BJ (cell line): ENCODE data around the gene C16orf96. TPM values are rescaled to one million over a fixed set of nuclear protein-coding genes. Genes with fewer than 3 reads are reported as not detected.

ENCODE experiments used
- CTCF ChIA-PET: fragments of 350-600 bp; formaldehyde crosslinking; extraction: SDS; loops from one replicate; lab custom pipeline; 2021; ENCODE audit warnings: antibody characterized with exemption, inconsistent platforms; lab: Yijun Ruan, JAX
- POLR2A ChIA-PET: fragments of 300-600 bp; sonication (Branson Sonifier 250); formaldehyde crosslinking; extraction: SDS; loops from one replicate; lab custom pipeline; 2021; ENCODE audit warnings: antibody characterized with exemption; lab: Charles Lee
- DNase-seq: peaks from one replicate; pipeline ENCODE4 v3.0.0-alpha.2; 2011; ENCODE audit warnings: low read depth
- H3K27me3 ChIP-seq: 2 replicates; pipeline ENCODE4 v1.6.0; 2011; ENCODE audit warnings: low read length; ENCODE audit not compliant: control insufficient read depth, insufficient read depth
- H3K36me3 ChIP-seq: 2 replicates; pipeline ENCODE4 v1.5.1; 2011; ENCODE audit warnings: low read length; ENCODE audit not compliant: control insufficient read depth, insufficient read depth
- H3K4me3 ChIP-seq: 2 replicates; pipeline ENCODE4 v1.5.1; 2011; ENCODE audit warnings: low read depth, mild to moderate bottlenecking, control low read depth, low read length
- CTCF ChIP-seq: IDR thresholded peaks from 2 replicates; pipeline ENCODE4 v1.5.1; 2011; ENCODE audit warnings: low read depth, mild to moderate bottlenecking, control low read depth, inconsistent platforms, low read length, moderate library complexity; ENCODE audit not compliant: insufficient read depth
- polyA plus RNA-seq: library from polyadenylated mRNA; depleted of rRNA; stranded (reverse); fragments of >200 nt; gene quantifications from 2 replicates; pipeline ENCODE4 v1.2.3, GENCODE V29; 2011

The C16orf96 gene
- polyA plus RNA-seq, 1 experiment, result not detected

DNA sequence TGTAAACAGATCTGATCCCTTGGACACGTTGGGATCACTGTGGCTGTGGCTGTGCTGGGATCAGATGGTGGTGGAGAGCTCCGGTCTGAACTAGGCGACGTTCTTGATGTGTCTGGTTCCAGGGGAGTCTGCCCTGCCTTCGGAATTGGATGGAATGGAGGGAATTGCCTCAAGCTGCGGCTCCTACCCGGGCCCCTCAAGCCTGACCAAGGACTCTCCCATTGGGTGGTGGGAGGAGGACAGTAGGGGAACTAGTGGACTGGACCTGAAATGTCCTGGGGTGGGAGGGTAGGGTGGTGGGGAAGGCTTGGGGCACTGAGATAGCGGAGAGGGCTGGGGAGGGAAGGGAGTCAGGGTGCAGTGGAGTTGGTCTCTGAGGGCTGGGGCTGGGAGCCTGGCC, 61.7 kb downstream of the C16orf96 start:
- Histone ChIP-seq H3K36me3 (no peaks in the 10 kb centered on the region), H3K27me3 (no peaks in the 10 kb centered on the region), H3K4me3 (no peak overlapping the region)
- ChIA-PET CTCF (interaction anchor here (0.9 to 1.5 kb wide), 2 partner anchors 21 to 111 kb away, joined by 3 read pairs; no protein-coding TSS in a partner anchor), POLR2A (no interaction called here)
- no peak for DNase-seq
- TF ChIP-seq CTCF, result no peak

DNA sequence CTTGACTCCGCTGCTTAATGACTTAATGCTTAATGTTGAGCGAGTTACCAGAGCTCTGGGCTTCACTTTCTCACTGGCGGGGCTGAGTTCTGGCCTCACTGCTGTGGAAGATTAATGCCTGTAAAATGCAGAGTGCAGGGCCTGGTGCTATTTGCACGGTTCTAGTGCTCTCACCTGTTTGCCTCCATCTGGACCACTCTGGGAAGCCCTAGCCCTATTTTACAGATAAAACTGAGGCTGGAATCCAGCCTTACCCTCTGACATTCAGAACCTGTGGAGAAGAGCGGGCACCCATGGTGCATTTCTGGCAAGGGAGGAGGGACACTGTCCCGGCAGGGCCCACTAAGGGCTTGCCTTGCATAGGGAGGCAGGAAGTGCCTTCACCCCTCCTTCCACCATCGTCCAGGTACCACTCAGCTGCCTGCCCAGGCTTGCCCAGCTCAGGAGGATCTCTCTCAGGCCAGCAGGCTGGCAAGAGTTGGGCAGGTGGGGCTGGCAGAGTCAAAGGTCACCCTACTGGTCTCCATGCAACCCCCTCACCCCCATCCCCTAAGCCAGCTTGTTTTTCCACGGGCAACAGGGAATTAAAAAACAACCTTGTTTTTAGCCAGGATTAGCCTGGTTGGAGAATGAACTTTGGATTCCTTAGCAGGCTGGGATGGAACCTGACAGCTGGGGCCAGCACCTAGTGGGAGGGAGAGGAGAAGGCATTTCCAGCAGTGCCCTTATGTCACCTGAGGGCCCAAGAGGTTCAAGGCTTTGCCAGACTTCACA, 62.7 kb downstream of the C16orf96 start:
- Histone ChIP-seq H3K36me3 (no peaks in the 10 kb centered on the region), H3K4me3 (no peak overlapping the region), H3K27me3 (no peaks in the 10 kb centered on the region)
- no peak for DNase-seq
- ChIA-PET POLR2A (no interaction called here), CTCF (interaction anchor here (0.9 to 1.5 kb wide), 2 partner anchors 20 to 112 kb away, joined by 3 read pairs; no protein-coding TSS in a partner anchor)
- no peak for TF ChIP-seq CTCF

DNA sequence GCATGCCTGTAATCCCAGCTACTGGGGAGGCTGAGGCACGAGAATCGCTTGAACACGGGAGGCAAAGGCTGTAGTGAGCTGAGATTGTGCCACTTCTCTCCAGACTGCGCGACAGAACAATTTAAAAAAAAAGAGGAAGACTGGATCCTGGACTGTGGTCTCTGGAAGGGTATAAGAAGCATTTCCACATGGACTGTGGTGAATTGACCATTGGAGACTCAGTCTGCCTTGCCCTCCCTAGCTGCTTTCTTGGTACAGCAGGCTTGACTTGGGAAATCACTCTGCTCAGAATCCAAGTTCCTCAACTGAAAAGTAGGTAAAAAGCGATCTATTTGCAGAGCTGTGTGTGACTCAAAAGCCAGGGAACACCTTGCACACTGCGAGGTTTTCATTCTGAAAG, 67.5 kb downstream of the C16orf96 start:
- no peak for TF ChIP-seq CTCF
- H3K4me3 ChIP-seq, result no peak overlapping the region
- CTCF ChIA-PET, result interaction anchor here (0.8 to 1.9 kb wide), 15 partner anchors 9 to 117 kb away, joined by 3 to 22 read pairs (median 5); partner anchors contain the start of gene UBALD1
- H3K36me3 ChIP-seq, result no peaks in the 10 kb centered on the region
- no peaks in the 10 kb centered on the region for H3K27me3 ChIP-seq
- POLR2A ChIA-PET, result no interaction called here
- no peak for DNase-seq

DNA sequence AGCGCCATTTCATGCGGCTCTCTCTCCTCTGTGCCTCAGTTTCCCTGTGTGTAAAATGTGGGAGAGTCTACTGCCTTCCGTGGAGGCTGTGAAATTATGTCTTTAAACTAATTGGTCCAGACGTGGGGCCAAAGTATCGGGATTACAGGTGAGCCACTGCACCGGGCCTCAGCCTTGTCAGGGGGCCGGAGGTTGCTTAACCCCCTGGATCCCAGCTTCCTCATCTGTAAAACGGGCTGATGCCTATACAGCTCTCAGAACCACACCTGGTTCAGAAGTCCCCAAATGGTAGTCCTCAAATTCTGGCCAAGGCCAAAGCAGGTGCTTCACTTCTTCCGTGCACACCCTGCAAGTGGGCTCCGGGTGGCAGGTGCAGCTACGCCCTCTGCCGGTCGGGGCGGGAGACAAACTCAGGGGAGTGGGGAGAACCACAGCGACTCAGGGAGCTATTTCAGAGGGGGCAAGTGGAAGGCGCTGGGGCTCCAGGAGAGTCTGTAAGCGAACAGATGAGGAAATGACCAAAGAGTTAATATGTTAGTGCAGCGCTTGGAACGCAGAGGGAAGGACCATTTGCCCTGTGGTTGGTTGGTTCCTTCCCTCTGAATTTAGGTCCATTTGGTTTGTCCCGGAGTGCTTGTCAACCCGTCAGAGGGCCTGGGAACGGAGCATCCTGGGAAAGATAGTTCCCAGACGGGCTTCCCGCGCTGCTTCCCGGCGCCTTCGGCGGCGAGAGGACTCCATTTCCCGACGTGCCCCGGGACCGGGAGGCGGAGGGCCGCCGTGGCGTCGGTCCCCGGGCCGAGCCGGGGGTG, 68.1 kb downstream of the C16orf96 start, which contains the start of gene MGRN1:
Gene MGRN1 (plus strand): TSS at position 812 of the 812 bp plus-strand sequence. CDS start 135 bp downstream, outside the sequence.
- ChIA-PET POLR2A (no interaction called here), CTCF (interaction anchor here (0.6 to 1.9 kb wide), 18 partner anchors 9 to 438 kb away, joined by 3 to 22 read pairs (median 4); partner anchors contain the start of gene UBALD1)
- Histone ChIP-seq H3K36me3 (no peaks in the 10 kb centered on the region), H3K4me3 (peak within 1 kb of the TSS; percentile 98), H3K27me3 (no peaks in the 10 kb centered on the region)
- DNase-seq, result peak; percentile 91
- TF ChIP-seq CTCF, result peak; percentile 99
